ENCODE results near the gene DSP. TPM values are rescaled to one million over a fixed set of nuclear protein-coding genes. Genes with fewer than 3 reads are reported as not detected.
A peak's percentile ranks its signal among the peaks of the same experiment; 100 is the strongest.

DSP gene
- total RNA-seq, 1 experiment from 2014 or later: 109 TPM

GRCh38 chr6:7546896-7547295 lies 5.4 kb downstream of the DSP start:
- POLR2A ChIA-PET (ENCODE audit: unreplicated experiment): interaction anchor here (0.9 kb wide), 1 partner anchor 721 kb away, joined by 3 read pairs; no protein-coding TSS in a partner anchor
- TF ChIP-seq CTCF (conservative IDR thresholded peaks at IDR 0.05) (no peak), EZH2 (IDR thresholded peaks at IDR 0.05; ENCODE audit: low read depth) (no peak)
- H3K27ac ChIP-seq: no peak overlapping the region
- H3K4me3 ChIP-seq: no peak overlapping the region
- H3K4me1 ChIP-seq (replicated peaks; ENCODE audit: insufficient read depth): peaks cover 45% of the 10 kb centered on the region
- intact Hi-C loops (cut with micrococcal nuclease; ENCODE audit: unreplicated experiment): loop anchor here (1.0 kb wide), 1 partner anchor 42 kb away; no protein-coding TSS in a partner anchor
- H2AFZ ChIP-seq: no peak overlapping the region
- no peaks in the 10 kb centered on the region for H3F3A ChIP-seq (ENCODE audit: insufficient read depth, low read depth)
- H3K9me2 ChIP-seq (ENCODE audit: insufficient read depth): no peaks in the 10 kb centered on the region
- H3K4me2 ChIP-seq: peak overlapping the region; percentile 27
- H3K79me2 ChIP-seq (ENCODE audit: low read depth): peaks cover 60% of the 10 kb centered on the region
- no peaks in the 10 kb centered on the region; the same call in 1 of the 2 replicates for H4K20me1 ChIP-seq (ENCODE audit: insufficient read depth)
- no peaks in the 10 kb centered on the region for H3K27me3 ChIP-seq (ENCODE audit: insufficient read depth, low read depth)
- no peaks in the 10 kb centered on the region for H3K36me3 ChIP-seq (ENCODE audit: low read depth)
- peak in 1 of 2 experiments; percentile 25 for DNase-seq
- CTCF ChIA-PET: interaction anchor here (0.6 to 1.1 kb wide), 2 partner anchors 121 to 1347 kb away, joined by 6 to 13 read pairs; no protein-coding TSS in a partner anchor
- BruUV-seq (replicated peaks): no TSS peak
- H3K9me3 ChIP-seq (ENCODE audit: insufficient read depth, low read depth): no peaks in the 10 kb centered on the region

- POLR2A ChIA-PET (ENCODE audit: unreplicated experiment): interaction anchor here (0.6 kb wide), 1 partner anchor 42 kb away, joined by 5 read pairs; no protein-coding TSS in a partner anchor
- Histone ChIP-seq H3K27me3 (ENCODE audit: insufficient read depth, low read depth) (no peaks in the 10 kb centered on the region), H3K9me3 (ENCODE audit: insufficient read depth, low read depth) (no peaks in the 10 kb centered on the region), H3K4me1 (replicated peaks; ENCODE audit: insufficient read depth) (peaks cover 45% of the 10 kb centered on the region), H3K79me2 (ENCODE audit: low read depth) (peaks cover 60% of the 10 kb centered on the region), H3K4me3 (no peak overlapping the region), H3K4me2 (peak overlapping the region; percentile 27; the same call in 1 of the 2 replicates), H2AFZ (no peak overlapping the region), H3K36me3 (ENCODE audit: low read depth) (no peaks in the 10 kb centered on the region), H3K9me2 (ENCODE audit: insufficient read depth) (no peaks in the 10 kb centered on the region), H3F3A (ENCODE audit: insufficient read depth, low read depth) (no peaks in the 10 kb centered on the region), H3K27ac (no peak overlapping the region), H4K20me1 (ENCODE audit: insufficient read depth) (no peaks in the 10 kb centered on the region; the same call in 1 of the 2 replicates)
- CTCF ChIA-PET: interaction anchor here (0.6 to 1.1 kb wide), 2 partner anchors 122 to 1347 kb away, joined by 6 to 13 read pairs; no protein-coding TSS in a partner anchor
- no peak for DNase-seq
- TF ChIP-seq EZH2 (IDR thresholded peaks at IDR 0.05; ENCODE audit: low read depth) (no peak), CTCF (conservative IDR thresholded peaks at IDR 0.05) (no peak)
- no TSS peak for BruUV-seq (replicated peaks)
- intact Hi-C loops (cut with micrococcal nuclease; ENCODE audit: unreplicated experiment): loop anchor here (1.0 kb wide), 1 partner anchor 42 kb away; no protein-coding TSS in a partner anchor
These were observed 5.8 kb downstream of the DSP start for GRCh38 chr6:7547315-7547714.

GRCh38 chr6:7550433-7550801 lies 8.9 kb downstream of the DSP start:
- POLR2A ChIA-PET (ENCODE audit: unreplicated experiment): no interaction called here
- Histone ChIP-seq H3K4me2 (no peak overlapping the region), H3F3A (ENCODE audit: insufficient read depth, low read depth) (no peaks in the 10 kb centered on the region), H3K36me3 (ENCODE audit: low read depth) (no peaks in the 10 kb centered on the region), H3K9me2 (ENCODE audit: insufficient read depth) (no peaks in the 10 kb centered on the region), H3K9me3 (ENCODE audit: insufficient read depth, low read depth) (no peaks in the 10 kb centered on the region), H3K27ac (no peak overlapping the region), H4K20me1 (ENCODE audit: insufficient read depth) (no peaks in the 10 kb centered on the region; the same call in 1 of the 2 replicates), H3K27me3 (ENCODE audit: insufficient read depth, low read depth) (no peaks in the 10 kb centered on the region), H3K4me1 (replicated peaks; ENCODE audit: insufficient read depth) (peaks cover 27% of the 10 kb centered on the region), H2AFZ (no peak overlapping the region), H3K4me3 (no peak overlapping the region), H3K79me2 (ENCODE audit: low read depth) (peaks cover 37% of the 10 kb centered on the region)
- CTCF ChIA-PET: no interaction called here
- intact Hi-C loops (cut with micrococcal nuclease; ENCODE audit: unreplicated experiment): no loop called here
- DNase-seq: no peak
- no TSS peak for BruUV-seq (replicated peaks)
- TF ChIP-seq EZH2 (IDR thresholded peaks at IDR 0.05; ENCODE audit: low read depth): no peak
- TF ChIP-seq CTCF (conservative IDR thresholded peaks at IDR 0.05): no peak
